ENCODE data around the gene SFRP2.

Gene SFRP2

DNA sequence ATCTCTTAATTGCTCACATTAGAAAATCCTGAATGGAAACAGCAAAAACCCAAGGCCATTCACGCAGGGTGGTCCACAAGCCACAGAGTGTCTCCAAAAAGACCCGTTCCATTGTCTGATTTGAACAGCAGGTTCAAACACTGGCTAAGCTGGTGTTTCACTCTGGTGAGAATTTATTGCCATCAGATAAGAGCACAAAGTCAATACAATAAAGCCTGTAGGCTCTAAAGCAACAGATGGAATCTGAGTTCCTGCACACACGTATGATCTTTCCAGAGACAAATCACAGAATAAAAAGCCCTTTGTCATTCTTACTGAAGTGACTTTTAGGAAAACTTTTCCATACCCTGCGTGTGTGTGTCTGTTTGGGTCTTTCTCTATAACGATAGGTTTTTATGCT, 5.1 kb upstream of the SFRP2 start:
- no peak for DNase-seq

DNA sequence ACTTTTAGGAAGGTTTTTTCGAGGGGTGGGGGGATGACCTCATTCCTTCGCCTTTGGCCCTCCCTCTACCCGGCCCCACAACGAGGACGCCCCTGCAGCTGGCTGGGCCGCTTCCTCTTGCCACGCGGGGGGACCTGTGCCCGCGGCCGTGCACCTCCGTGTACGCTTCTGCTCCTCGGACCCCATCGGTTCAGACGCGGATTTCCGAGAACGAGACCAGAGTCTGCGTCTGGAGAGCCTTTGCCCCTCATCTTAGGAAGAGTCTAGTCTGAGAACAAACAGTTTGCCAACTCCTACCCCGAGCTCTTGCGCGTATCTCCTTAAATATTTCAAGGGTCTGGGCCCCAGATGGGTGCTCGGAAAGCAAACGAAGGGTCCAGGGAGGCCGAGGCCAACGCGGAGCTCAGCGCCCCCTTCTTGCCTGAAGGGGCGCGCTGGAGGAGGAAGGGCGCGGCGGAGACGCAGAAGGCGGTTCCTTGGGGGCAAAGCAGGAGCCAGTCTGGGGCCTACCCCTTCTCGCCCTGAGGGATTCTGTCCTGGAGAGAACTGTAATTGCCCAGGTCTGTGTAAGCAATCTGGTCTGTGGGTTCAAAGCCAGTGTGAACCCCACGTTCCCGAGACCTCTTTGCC, 3.9 kb upstream of the SFRP2 start:
- DNase-seq = no peak

DNA sequence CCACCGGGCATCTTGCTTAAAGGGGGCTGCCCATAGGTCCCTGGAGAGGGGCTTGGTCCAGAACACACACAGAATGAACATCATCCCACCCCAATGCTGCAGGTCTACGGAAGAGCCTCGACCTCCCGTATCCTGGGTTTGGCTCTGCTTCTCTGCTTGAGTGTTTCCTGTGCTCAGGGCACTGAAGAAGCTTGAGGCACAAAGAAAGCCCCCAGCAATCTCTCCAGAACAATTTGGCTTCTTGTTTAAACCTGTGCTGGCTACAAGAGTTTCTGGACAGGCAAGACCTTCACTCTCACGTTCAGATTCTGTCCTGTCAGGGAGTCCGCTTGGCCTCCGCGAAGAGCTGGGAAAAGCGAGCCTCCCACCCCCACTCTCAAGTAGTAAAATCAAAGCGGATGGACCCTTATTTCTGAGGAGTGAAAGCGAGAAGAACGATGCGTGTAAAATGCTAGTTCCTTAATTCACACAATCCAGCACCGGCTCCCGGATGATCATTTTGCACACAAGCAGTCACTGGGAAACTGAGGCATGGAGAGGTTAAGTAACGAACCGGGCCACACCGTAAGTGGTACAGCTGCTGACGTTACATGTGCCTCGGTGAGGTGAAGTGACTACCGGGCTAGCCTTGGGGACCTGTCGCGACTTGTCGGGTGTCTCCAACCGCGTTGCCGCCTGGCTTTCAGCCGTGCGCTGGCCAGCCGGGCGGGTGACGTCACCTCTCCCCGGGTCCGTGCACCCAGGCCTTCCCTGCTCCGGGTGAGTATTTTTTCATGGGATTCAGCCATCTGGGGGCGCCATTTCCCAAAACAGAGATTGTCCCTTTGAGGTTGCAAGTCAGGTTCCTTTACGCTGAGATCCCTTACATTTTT, 3.1 kb upstream of the SFRP2 start:
- DNase-seq = peak; percentile 13

DNA sequence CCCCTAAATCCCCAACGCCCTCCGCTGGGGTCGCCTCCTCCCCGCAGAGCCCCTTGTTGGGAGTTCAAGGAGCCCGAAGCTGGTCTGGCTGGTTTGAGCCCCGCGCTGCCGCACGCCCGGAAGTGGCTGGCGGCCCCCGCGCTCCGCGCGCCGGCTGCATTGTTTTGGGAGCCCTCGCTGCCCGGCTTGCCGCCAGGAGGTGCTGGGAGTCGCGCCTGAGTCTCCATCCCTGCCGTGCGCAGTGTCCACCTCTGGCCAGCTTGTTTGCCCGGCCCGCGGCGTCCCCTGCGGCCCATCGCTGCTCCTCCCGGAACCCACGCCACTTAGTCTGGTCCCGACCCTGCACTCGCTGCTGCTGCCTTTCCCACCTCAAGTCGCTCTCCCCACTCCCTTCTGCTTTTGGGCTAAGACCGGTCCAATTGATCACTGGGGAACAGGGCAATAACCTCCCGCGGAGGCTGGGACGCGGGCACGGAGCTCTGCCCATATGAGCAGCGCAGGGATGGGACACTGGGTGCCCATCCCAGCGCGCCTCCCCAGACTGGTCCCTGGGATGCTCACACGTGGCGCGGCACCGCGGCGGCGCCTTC, 2.2 kb upstream of the SFRP2 start:
- peak; percentile 12 for DNase-seq

DNA sequence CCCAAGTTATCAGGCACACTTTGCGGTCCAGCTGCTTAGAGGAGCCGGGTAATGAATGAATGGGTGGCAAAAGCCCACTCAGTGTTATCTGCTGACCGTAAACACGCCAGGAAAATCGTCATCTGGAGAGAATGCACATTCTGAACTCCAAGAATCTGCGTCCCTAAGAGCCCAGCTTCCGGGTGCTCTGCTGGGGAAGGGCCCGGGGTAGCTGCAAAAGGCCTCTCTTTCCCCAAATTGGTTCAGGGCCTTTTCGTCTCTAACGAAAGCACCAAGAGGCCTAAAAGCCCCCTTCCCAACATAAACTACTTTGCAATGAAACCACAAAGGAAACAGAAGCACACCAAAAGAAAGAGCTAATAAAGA, 1.6 kb upstream of the SFRP2 start:
- DNase-seq = no peak

DNA sequence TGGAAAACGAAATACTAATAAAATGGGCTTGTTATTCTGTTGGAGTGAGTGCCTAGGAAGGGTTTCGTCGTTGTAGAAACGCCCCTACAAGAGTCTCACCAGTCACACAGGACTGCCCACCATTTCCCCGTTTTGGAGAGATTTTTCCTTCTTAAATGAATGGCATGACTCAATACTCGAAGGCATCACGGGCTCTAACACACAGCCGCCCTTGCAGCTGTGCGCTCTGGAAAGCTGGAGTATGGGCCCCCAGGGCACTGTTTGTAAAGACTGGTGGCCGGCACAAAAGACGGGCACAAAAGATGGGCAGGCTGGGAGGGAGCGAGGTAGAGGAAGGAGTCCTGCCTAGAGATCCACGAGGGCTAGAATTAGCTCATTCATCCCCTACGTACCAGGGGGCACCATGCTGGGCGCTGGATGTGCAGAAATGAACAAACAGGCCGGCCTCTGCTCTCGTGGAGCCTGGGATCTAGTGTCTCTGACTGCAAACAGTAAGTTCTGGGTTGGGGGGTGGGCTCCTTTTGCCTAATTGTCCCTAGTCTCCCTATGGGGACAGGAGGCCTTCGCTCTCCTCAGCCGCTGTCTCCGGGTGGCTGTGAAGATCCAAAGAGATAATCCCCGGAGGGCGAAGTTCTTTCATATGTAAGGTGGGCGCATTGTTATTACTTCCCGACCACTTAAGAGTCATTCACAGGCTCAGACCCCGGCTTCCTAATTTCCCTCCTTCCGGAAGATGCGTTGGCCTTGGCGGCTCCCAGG, 1.0 kb upstream of the SFRP2 start:
- DNase-seq = no peak

DNA sequence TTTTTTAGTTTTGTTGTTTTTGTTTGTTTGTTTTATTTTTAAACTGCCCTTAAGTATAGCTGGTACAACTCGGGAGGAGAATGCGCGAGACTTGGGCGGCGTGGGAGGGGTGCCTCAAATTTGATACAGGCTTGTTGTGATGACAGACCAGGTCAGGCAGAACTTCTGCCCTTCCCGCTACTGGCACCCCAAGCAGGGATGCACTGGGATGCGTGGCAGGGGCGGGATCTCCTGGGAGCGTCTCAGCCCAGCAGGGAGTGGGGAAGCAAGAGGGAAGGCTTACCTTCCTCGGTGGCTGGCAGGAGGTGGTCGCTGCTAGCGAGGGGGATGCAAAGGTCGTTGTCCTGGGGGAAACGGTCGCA, 851 bp downstream of the SFRP2 start:
- no peak for DNase-seq

DNA sequence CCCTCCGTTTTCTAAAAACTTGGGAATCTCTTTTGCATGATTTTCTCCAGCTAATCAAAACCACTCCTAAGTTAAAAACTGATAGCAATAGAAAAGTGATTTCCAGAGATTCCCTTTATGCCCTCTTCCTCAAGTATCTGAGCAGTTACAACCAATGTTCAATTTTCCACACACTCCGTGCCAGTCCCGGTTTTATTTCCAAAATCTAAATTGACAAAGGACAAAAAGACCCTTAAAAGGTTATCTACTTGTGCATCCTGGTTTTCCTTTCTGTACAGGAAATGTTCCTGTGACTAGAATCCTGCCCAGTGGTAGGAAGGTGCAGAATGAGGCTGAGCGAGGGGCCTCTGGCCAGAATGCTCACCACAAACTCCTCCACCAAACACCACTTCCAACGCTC, 1.3 kb downstream of the SFRP2 start:
- no peak for DNase-seq

DNA sequence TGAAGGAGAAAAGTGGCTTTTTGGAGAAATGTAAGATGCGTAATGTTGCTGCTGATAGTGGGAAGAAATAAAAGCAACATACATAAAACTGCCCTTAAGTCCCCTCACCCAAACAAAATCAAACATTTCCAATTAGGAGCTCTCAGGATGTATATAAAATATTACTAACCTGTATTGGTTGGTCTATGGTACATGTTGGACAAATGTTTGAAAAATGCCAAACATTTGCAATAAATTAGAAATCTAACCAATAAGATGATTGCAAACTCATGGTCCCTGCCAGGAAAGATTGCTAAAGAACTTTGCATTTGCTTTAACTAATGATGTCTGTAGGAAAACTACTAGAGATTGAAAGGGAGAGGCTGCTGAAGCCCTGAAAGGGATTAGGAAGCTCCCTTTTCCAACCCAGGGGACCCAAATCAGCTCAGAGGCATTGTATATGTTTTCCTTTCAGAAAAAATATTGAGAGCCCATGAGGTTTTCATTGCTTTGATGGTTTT, 1.8 kb downstream of the SFRP2 start:
- DNase-seq = no peak

DNA sequence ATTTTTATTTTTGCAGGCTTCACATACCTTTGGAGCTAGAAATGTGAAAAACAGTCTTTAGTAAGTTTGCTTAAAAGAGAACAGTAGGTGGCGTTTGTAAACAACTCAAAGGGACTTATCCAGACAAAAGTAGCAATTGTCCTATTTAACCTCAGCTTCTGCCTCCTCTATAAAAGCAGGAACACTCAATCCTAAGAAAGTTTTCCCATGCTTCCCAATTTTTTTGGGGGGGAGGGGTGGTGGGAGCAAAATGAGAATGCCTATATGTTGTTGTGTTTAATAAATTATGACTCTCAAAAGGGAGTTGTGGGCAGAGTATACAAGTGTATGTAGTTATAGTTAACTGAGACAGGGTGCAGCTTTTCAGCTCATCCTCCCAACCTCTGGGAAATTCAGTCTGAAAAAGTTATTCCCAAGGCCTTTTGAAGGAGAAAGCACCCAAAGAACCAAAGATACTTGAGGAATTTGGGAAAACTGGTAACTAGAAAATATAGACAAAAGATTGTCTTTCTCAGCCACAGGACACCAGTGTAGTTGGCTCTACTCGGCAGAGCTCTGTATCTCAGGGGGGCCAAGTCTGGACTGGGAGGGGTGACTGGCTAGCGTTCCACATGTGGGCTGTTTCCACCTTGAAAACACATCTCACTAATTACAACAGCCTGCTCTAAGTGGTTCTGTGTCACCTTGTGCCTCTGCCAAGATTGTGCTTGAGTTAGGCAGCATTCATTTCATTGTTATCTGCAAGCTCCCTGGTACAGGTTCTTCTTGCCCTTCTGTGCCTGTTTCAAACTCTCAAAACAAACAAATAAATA, 2.8 kb downstream of the SFRP2 start:
- DNase-seq = peak; percentile 24

DNA sequence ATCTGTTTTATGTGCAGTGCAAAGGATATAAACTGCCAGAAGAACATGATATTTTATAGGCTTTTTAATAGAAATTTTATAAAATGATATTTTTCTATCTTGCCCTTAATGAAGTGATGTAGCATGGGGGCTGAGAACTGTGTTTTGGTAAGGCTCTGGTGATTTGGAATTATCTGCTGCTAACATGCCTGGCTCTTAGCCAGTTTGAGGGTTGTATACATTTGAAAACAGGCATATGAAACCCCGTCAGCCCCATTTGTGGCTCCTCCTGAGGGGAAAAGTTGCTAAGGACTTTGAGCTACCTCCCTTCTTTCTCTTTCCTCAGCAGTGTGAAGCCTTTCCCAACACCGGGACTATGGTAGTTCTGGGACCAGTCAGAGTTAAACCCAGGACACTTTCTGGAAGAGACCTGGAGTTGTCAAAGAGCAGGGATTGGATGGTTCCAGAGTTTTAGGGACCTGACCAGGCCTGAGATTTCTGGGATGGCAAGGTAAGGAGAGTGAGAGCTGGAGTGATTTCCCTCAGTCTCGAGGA, 4.7 kb downstream of the SFRP2 start:
- no peak for DNase-seq

GRCh38 chr4:153782581-153782980, 6.3 kb downstream of the SFRP2 start:
- no peak for DNase-seq

GRCh38 chr4:153781717-153782416, 7.0 kb downstream of the SFRP2 start:
- no peak for DNase-seq

GRCh38 chr4:153781280-153781679, 7.6 kb downstream of the SFRP2 start:
- DNase-seq = no peak

- no peak for DNase-seq
Measured at GRCh38 chr4:153780876-153781275, 8.0 kb downstream of the SFRP2 start.

GRCh38 chr4:153780221-153780620, 8.7 kb downstream of the SFRP2 start:
- DNase-seq = no peak

DNA sequence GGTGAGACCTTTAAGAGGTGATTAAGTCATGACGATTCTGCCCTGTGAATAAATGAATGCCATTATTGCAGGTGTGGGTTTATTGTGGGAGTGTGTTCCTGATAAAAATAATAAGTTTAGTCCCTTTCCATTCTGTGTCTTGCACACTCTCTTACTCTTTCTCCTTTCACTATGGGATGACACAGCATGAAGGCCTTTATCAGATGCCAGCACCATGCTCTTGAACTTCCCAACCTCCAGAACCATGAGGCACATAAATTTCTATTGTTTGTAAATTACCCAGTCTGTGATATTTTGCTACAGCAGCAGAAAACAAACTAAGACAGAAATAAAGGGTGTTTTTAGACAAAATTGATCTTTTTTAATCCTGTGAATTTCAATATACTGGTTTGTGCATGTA, 10.5 kb downstream of the SFRP2 start:
- no peak for DNase-seq

GRCh38 chr4:153777421-153777820, 11.5 kb downstream of the SFRP2 start:
- no peak for DNase-seq

DNA sequence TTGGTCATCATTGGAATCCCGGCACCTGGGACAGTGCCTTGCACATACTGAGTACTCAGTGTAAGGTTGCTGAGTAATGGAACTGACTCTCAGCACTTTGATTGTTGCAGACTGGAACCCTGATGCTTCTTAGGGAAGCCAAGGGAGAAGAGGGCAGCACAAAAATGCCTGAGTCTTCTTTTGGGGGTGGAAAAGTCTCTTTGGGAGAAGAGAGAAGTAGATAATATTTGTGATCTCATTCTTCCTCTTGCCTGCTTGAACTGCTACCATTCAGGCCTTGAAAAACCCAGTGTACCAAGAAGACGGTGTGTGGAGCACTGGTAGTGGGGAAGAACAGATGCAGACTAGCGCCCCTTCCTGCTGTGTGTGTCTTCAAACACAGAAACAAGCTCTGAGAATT, 12.3 kb downstream of the SFRP2 start:
- DNase-seq = no peak

- DNase-seq = no peak
Measured at GRCh38 chr4:153773236-153773690, 15.6 kb downstream of the SFRP2 start.

DNA sequence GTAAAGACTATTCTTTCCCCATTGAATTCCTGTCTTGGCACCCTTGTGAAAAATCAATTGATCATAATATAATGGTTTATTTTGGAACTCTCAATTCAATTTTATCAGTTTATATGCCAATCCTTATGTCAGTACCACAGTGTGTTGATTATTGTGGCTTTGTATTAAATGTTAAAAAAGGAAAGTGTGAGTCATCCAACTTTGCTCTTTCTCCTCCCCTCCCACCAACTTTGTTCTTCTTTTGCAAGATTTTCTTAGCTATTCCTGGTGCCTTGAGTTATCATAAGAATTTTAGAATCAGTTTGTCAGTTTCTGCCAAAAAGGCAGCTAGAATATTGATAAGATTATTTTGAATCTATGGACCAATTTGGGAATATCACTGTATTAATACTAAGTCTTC, 17.8 kb downstream of the SFRP2 start:
- DNase-seq = no peak

GRCh38 chr4:153766758-153767157, 22.1 kb downstream of the SFRP2 start:
- no peak for DNase-seq

All from CD4-positive, alpha-beta T cell treated with Interleukin-17A for 1 hour (primary cell).